G401.6 (cell line): ENCODE measurements around the gene ZNF254.
"Not testable (repeated sequence)": the region's sequence is repeated elsewhere in the genome, so short reads cannot be mapped to it uniquely, and the experiment has no call there.

ENCODE experiments used
- FAIRE-seq: peaks from 2 replicates; lab custom pipeline; 2012; peaks lifted over from hg19 to GRCh38; lab: Jason Lieb, UNC

The ZNF254 gene

DNA sequence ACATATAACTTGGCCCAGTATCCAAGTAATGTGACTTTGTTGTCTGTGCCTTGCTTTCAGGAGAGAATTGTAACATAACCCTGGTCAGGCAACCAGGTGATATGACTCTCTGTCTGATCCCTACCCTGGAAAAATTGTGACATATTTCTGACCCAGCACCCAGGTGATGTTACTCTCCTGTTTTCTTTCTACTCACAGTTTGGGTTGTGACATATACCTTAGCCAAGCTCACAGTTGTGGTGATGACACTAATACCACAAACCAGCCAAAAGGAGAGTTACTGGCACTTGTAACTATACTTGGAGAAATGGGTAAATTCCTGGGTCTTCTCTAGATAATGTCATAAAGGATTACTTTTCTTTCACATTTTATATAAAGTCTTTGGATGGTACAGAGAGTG lies 14.3 kb upstream of the ZNF254 start:
- FAIRE-seq, result no peak

- FAIRE-seq, result no peak
Observed at GRCh38 chr19:24073807-24074206, 13.2 kb upstream of the ZNF254 start.

GRCh38 chr19:24074720-24075454 lies 12.1 kb upstream of the ZNF254 start:
- no peak for FAIRE-seq

GRCh38 chr19:24075530-24075929 lies 11.5 kb upstream of the ZNF254 start:
- FAIRE-seq, result not testable (repeated sequence)

DNA sequence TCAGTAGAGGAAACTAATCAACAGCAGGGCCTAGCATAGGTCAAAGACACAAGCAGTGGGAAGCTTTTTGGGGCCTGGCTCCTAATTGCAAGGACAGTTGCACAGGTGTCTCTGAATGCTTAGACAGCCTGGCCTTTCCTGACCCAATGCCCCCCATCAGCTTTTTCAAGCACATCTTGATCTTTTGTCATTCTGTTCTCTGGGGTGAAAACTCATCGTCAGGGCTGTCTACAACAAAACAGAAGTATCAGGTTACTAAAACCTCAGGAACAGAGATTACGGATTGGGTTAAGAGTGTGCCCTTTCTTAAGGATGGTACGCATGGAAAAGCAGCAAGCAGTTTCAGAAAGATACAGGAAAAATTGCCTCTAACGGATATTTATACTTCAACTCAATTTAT lies 8.3 kb upstream of the ZNF254 start:
- no peak for FAIRE-seq

GRCh38 chr19:24081056-24081455 lies 5.9 kb upstream of the ZNF254 start:
- no peak for FAIRE-seq

DNA sequence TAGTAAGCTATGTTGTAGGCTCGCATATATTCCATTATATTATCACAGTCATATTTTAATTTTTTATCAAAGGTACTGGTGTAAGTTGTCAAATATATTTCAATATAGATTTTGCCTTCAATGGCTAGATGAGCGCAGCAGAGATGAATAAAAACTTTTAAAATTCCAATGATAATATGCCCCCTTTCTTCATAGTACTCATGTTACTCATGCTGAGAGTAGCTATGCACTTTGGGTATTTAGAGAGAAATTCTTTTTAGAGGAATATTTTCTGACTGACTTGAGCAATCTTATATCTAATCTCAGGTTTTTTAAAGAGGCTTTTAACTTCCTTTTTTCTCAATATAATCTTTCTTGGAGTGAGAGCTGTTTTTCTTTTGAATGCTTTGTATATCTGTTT lies 11.4 kb downstream of the ZNF254 start:
- no peak for FAIRE-seq

GRCh38 chr19:24099829-24100228 lies 12.8 kb downstream of the ZNF254 start:
- FAIRE-seq, result no peak

DNA sequence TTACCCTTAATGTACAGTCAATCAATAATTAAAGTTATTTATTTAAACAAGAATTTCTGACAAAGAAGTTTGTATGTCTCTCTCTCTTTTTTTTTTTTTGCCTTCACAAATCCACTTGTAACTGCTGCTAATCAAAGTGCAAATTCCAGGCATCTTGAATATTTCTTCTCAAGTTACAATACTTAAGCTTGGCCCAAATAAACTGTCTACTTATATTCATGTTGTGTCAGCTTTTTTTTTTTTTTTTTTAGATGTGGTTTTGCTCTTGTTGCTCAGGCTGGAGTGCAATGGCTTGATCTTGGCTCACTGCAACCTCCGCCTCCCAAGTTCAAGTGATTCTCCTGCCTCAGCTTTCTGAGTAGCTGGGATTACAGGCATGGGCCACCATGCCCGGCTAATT lies 13.6 kb downstream of the ZNF254 start:
- not testable (repeated sequence) for FAIRE-seq

GRCh38 chr19:24101459-24102115 lies 14.6 kb downstream of the ZNF254 start:
- FAIRE-seq, result no peak

DNA sequence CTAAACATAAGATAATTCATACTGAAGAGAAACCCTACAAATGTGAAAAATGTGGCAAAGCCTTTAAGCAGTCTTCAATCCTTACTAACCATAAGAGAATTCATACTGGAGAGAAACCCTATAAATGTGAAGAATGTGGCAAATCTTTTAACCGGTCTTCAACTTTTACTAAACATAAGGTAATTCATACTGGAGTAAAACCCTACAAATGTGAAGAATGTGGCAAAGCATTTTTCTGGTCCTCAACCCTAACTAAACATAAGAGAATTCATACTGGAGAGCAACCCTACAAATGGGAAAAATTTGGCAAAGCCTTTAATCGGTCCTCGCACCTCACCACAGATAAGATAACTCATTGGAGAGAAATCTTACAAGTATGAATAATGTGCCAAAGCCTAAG lies 40.6 kb downstream of the ZNF254 start:
- no peak for FAIRE-seq

DNA sequence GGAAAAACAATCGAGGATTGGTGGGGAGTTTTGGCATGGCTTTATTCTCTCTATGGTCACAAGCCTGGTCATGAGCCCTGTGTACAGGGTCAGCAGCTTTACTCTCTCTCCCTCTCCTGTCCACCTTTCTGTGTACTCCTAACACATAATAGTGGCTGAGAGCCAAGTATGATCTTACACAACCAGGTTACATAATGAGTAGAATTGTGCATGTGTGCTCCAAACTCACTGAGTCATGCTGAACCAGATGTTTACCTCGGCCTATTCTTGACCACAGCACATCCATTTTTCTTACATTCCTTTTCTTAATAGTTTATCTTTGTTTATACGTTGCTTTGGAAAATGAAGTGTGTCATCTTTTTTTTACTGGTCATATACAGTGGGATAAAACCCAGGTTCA lies 53.1 kb downstream of the ZNF254 start:
- FAIRE-seq, result no peak

- FAIRE-seq, result no peak
Observed at GRCh38 chr19:24140591-24140990, 53.6 kb downstream of the ZNF254 start.

- no peak for FAIRE-seq
Observed at GRCh38 chr19:24141612-24142011, 54.6 kb downstream of the ZNF254 start.

- no peak for FAIRE-seq
Observed at GRCh38 chr19:24142771-24143170, 55.8 kb downstream of the ZNF254 start.

GRCh38 chr19:24159707-24160106 lies 72.7 kb downstream of the ZNF254 start:
- FAIRE-seq, result no peak

- no peak for FAIRE-seq
Observed at GRCh38 chr19:24166055-24166454, 79.1 kb downstream of the ZNF254 start.

- FAIRE-seq, result no peak
Observed at GRCh38 chr19:24173882-24174281, 86.9 kb downstream of the ZNF254 start.

DNA sequence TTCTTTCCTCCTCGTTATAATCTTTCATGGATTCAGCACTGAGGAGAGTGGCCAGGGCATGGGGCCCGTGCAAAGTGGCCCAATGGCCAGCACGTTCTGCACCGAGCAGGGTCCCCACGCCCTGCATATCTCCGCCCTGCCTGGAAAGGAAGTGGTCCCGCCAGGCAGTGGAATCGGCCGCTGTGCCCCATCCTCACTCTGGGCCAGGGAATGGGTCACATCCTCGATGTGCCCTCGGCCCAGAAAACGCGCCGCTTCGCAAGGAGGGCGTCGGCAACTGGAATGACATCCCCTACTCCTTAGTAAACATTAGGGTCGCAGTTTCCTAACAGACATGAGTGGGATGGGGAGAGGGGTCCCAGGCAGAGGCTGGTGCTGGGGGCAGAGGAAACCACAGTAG lies 90.7 kb downstream of the ZNF254 start:
- no peak for FAIRE-seq

DNA sequence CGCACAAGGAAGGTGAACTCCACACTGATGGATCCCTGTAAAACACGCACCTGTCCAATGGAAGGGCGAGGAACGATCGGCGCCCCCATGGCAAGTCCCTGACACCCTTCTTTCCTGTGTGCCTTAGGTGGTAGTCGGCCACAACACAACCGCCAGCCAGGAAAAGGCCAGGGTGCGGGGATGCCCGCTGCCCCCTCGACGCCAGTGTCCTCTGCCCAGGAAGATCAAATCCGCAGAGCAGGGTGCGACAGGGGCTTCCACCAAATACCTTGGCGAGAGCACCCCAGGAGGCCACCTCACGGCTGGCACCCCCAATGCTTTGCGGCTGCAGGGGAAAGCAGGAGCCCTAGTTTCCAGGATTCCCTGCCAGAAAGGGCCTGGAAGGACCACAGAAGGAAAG lies 91.2 kb downstream of the ZNF254 start:
- FAIRE-seq, result no peak
